OCI-LY3 (cell line): Measurements from ENCODE around the gene ZNF215.
A peak's percentile ranks its signal among the peaks of the same experiment; 100 is the strongest.
"Not testable (repeated sequence)": the region's sequence is repeated elsewhere in the genome, so short reads cannot be mapped to it uniquely, and the experiment has no call there.

ENCODE experiments used
- H2AFZ ChIP-seq: fragments of 200-600, 300-600 bp; shearing (Covaris generic); 2 replicates; pipeline ENCODE4 v1.6.0; 2014; ENCODE audit warnings: antibody characterized with exemption, low read depth, low read length
- H3K27ac ChIP-seq: fragments of 200-600, 300-600 bp; sonication (generic); 2 replicates; pipeline ENCODE4 v1.5.1; 2014; ENCODE audit warnings: mild to moderate bottlenecking, low read length, moderate library complexity, mixed read lengths
- H3K27me3 ChIP-seq: fragments of 200-600, 300-600 bp; sonication (generic); 2 replicates; pipeline ENCODE4 v1.6.1; 2014; ENCODE audit warnings: low read depth, low read length, mixed read lengths
- H3K36me3 ChIP-seq: fragments of 200-600, 300-600 bp; sonication (generic); replicated peaks from 2 replicates; pipeline ENCODE3; 2014; ENCODE audit warnings: low read depth, low read length, mixed read lengths
- H3K4me1 ChIP-seq: fragments of 300-600, 200-600 bp; sonication (generic); 2 replicates; pipeline ENCODE4 v1.6.1; 2014; ENCODE audit warnings: low read length, mixed read lengths
- H3K4me2 ChIP-seq: fragments of 200-600, 300-600 bp; sonication (generic); 2 replicates; pipeline ENCODE4 v1.6.1; 2014; ENCODE audit warnings: low read length, mixed read lengths
- H3K4me3 ChIP-seq: fragments of 300-600, 200-600 bp; sonication (generic); 2 replicates; pipeline ENCODE4 v1.5.1; 2014; ENCODE audit warnings: antibody characterized with exemption, mild to moderate bottlenecking, low read length, moderate library complexity
- H3K79me2 ChIP-seq: fragments of 300-600, 200-600 bp; shearing (Covaris generic); 2 replicates; pipeline ENCODE4 v1.6.1; 2014; ENCODE audit warnings: mild to moderate bottlenecking, low read length, mixed read lengths
- H3K9ac ChIP-seq: fragments of 300-600, 200-600 bp; shearing (Covaris generic); 2 replicates; pipeline ENCODE4 v1.6.0; 2014; ENCODE audit warnings: mild to moderate bottlenecking, low read length, moderate library complexity
- H3K9me3 ChIP-seq: fragments of 200-600, 300-600 bp; shearing (Covaris generic); 2 replicates; pipeline ENCODE4 v1.6.1; 2014; ENCODE audit warnings: low read length, mixed read lengths; ENCODE audit not compliant: insufficient read depth
- H4K20me1 ChIP-seq: fragments of 200-600, 300-600 bp; sonication (generic); 2 replicates; pipeline ENCODE4 v1.6.1; 2016; ENCODE audit warnings: low read length, mixed read lengths; ENCODE audit not compliant: insufficient read depth
- CTCF ChIP-seq: fragments of 200-600, 300-600 bp; sonication (generic); IDR thresholded peaks from 2 replicates; pipeline ENCODE4 v1.5.1; 2014; ENCODE audit warnings: antibody characterized with exemption, low read length, low read depth
- EZH2phosphoT487 ChIP-seq: fragments of 200-600 bp; shearing (Covaris generic); IDR thresholded peaks from 2 replicates; pipeline ENCODE4 v1.6.1; 2018; ENCODE audit warnings: antibody characterized with exemption, mixed run types, low read depth

ZNF215 gene

GRCh38 chr11:6895010-6895409 is 31.2 kb upstream of the ZNF215 start:
- no peaks in the 10 kb centered on the region for H4K20me1 ChIP-seq
- no peak overlapping the region for H2AFZ ChIP-seq
- H3K9me3 ChIP-seq = no peaks in the 10 kb centered on the region
- no peak overlapping the region for H3K27ac ChIP-seq
- peak overlapping the region; percentile 1; the same call in 1 of the 2 replicates for H3K4me2 ChIP-seq
- peaks cover 19% of the 10 kb centered on the region for H3K4me1 ChIP-seq
- H3K9ac ChIP-seq = no peak overlapping the region
- no peaks in the 10 kb centered on the region for H3K36me3 ChIP-seq
- H3K27me3 ChIP-seq = no peaks in the 10 kb centered on the region; the same call in 1 of the 2 replicates
- H3K4me3 ChIP-seq = no peak overlapping the region
- TF ChIP-seq CTCF (no peak), EZH2phosphoT487 (no peak)
- H3K79me2 ChIP-seq = no peaks in the 10 kb centered on the region

- no peaks in the 10 kb centered on the region for H3K79me2 ChIP-seq
- TF ChIP-seq EZH2phosphoT487 = no peak
- no peak for TF ChIP-seq CTCF
- no peak overlapping the region for H3K4me3 ChIP-seq
- no peaks in the 10 kb centered on the region for H3K36me3 ChIP-seq
- no peak overlapping the region for H3K9ac ChIP-seq
- no peak overlapping the region for H3K4me2 ChIP-seq
- no peak overlapping the region for H2AFZ ChIP-seq
- H3K27ac ChIP-seq = no peak overlapping the region
- peaks cover 15% of the 10 kb centered on the region for H3K4me1 ChIP-seq
- H3K9me3 ChIP-seq = no peaks in the 10 kb centered on the region
- H4K20me1 ChIP-seq = no peaks in the 10 kb centered on the region
- no peaks in the 10 kb centered on the region; the same call in 1 of the 2 replicates for H3K27me3 ChIP-seq
These were observed 27.3 kb upstream of the ZNF215 start for GRCh38 chr11:6898911-6899310.

GRCh38 chr11:6900327-6900999 is 25.8 kb upstream of the ZNF215 start:
- H3K36me3 ChIP-seq = no peaks in the 10 kb centered on the region
- no peak overlapping the region for H3K4me3 ChIP-seq
- H3K4me2 ChIP-seq = no peak overlapping the region
- H3K9me3 ChIP-seq = no peaks in the 10 kb centered on the region
- H2AFZ ChIP-seq = no peak overlapping the region
- TF ChIP-seq EZH2phosphoT487 (no peak), CTCF (peak; percentile 23; the same call in 1 of the 2 replicates)
- no peak overlapping the region for H3K9ac ChIP-seq
- H3K27ac ChIP-seq = no peak overlapping the region
- peaks cover 2% of the 10 kb centered on the region for H3K4me1 ChIP-seq
- H3K27me3 ChIP-seq = no peaks in the 10 kb centered on the region; the same call in 1 of the 2 replicates
- no peaks in the 10 kb centered on the region for H4K20me1 ChIP-seq
- no peaks in the 10 kb centered on the region for H3K79me2 ChIP-seq

GRCh38 chr11:6904804-6905203 is 21.4 kb upstream of the ZNF215 start:
- not testable (repeated sequence) for H3K36me3 ChIP-seq, H3K27me3 ChIP-seq, H3K4me1 ChIP-seq, H3K4me2 ChIP-seq, H3K4me3 ChIP-seq, H4K20me1 ChIP-seq, H3K9ac ChIP-seq, H3K27ac ChIP-seq, H3K79me2 ChIP-seq, H3K9me3 ChIP-seq, H2AFZ ChIP-seq
